Measurements from ENCODE around the gene CSNK2A2. TPM values are rescaled to one million over a fixed set of nuclear protein-coding genes. Genes with fewer than 3 reads are reported as not detected.
A peak's percentile ranks its signal among the peaks of the same experiment; 100 is the strongest.

The CSNK2A2 gene
- total RNA-seq, 1 donor, result 25.4 TPM

DNA sequence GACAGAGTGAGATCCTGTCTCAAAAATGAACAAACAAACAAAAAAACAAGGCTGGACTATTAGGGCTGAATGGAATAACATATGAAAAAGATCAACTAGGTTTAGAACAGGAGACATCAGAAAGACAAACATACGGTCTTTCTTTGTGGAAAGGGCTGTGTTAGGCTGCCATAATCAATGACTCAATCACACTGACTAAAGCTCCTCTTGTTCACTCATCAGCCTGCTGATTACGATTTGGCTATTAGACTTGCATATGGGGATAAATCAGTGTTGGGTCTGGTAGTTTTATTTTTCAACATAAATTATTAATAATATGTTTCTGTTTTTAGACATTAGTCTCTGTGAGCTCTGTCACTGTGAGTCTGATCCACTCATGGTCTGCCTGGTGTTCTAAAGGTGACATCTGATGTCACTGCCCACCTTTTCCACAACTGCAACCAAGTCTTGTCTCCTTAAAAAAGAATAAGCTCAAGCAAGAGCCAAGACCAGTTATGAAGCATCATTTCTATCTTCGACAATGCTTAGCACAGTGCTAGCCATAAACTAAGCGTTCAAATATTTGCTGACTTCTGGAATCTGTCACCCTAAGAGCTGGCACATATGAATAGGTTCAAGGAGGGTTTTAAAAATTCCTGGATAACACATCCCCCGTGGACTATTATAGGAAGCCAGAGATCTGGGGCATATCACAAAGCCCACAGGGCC lies 79.0 kb downstream of the CSNK2A2 start:
- no peak for TF ChIP-seq CTCF (IDR thresholded peaks at IDR 0.05; ENCODE audit: insufficient read depth, low read length)
- DNase-seq (ENCODE audit: low read depth), result peak; percentile 28
- no peak overlapping the region for H3K4me3 ChIP-seq (ENCODE audit: low read depth, low read length)

DNA sequence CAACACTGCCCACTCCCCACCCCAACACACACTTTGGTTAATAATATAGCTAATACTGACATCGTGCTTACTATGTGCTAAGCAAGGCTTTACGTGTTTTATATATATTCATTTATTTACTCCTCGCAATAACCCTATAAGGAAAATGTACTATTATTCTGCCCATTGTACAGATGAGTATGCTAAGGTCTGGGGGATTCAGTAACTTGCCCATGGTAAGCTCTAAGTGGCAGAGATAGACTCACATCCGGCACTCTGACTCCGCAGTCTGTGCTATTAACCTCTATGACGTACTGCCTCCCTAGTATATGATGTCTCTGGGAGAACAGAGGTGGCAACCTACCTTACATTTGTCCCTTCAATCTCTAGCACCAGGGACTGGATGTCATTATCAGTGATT lies 81.4 kb downstream of the CSNK2A2 start:
- no peak for TF ChIP-seq CTCF (IDR thresholded peaks at IDR 0.05; ENCODE audit: insufficient read depth, low read length)

DNA sequence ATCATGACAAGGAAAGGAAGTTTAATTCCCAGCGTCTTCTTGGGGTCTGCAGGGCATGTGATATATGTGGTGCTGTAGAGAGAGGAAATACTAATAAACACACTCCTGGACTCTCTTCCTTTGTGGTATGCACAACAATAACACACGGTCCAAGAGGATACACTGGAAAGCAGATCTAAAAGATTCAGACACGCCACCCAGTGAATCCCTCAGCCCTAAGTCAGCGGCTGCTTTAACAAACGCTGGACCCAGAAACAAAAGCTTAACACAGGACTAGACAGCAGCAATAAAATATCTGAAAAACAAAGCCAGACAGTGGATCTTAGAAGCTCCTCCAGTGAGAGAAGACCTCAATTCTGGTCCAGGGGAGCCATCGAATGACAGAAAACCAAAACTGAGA lies 81.8 kb downstream of the CSNK2A2 start:
- H3K4me3 ChIP-seq (ENCODE audit: low read depth, low read length), result no peak overlapping the region
- DNase-seq (ENCODE audit: low read depth), result no peak
- TF ChIP-seq CTCF (IDR thresholded peaks at IDR 0.05; ENCODE audit: insufficient read depth, low read length), result no peak

More for the DNA sequence above, 81.4 kb downstream of the CSNK2A2 start:
- no peak overlapping the region for H3K4me3 ChIP-seq (ENCODE audit: low read depth, low read length)
- DNase-seq (ENCODE audit: low read depth), result no peak

GRCh38 chr16:58114827-58115825 lies 82.8 kb downstream of the CSNK2A2 start:
- no peak for TF ChIP-seq CTCF (IDR thresholded peaks at IDR 0.05; ENCODE audit: insufficient read depth, low read length)
- H3K4me3 ChIP-seq (ENCODE audit: low read depth, low read length), result no peak overlapping the region
- no peak for DNase-seq (ENCODE audit: low read depth)

GRCh38 chr16:58111302-58111627 lies 86.6 kb downstream of the CSNK2A2 start:
- DNase-seq (ENCODE audit: low read depth), result no peak
- no peak for TF ChIP-seq CTCF (IDR thresholded peaks at IDR 0.05; ENCODE audit: insufficient read depth, low read length)
- H3K4me3 ChIP-seq (ENCODE audit: low read depth, low read length), result no peak overlapping the region

- H3K4me3 ChIP-seq (ENCODE audit: low read depth, low read length), result no peak overlapping the region
- no peak for TF ChIP-seq CTCF (IDR thresholded peaks at IDR 0.05; ENCODE audit: insufficient read depth, low read length)
- DNase-seq (ENCODE audit: low read depth), result no peak
These were observed 87.2 kb downstream of the CSNK2A2 start for GRCh38 chr16:58110571-58111301.

Measured in fibroblast of the aortic adventitia (primary cell).